Measurements from ENCODE around the gene TADA3.

Gene TADA3

DNA sequence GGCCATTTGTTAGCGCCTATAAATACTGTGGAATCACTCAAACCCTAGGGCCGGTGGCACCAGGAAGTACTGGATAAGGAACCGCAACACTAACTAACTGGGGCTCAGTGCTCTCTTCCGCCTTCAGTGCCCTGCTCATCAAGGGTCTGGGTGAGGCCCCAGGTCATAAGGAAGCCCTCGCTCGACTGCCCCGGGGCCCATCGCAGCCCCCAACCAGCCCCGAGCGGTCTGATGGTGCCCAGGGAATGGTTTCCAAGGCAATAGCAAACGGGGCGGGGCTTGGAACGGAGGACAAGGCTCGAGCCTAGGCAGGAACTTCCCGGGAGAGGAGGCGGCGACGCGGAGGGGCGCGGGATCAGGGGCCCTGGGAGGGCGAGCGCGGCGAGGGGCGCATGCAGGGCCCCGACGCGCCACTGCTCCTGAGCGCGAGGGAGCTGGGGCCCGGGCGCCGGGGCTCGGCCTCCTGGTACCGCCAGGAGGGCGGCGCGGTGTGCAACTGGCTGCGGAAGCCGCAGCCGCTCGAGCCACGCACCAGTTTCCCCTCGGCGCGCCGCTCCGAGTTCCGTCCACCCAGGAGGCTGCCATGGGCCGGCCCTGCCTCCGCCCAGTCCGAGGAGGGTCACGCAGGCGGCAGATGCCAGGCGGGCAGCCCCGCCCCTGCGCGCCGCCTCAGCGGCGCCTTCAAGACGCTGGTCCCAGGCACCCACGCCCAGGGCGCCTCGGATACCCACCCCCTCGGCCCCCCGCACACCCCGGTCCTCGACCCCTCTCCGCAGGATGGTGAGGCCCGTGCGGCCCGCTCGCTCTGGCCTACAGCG is 17.6 kb upstream of the TADA3 start, which contains the start of gene TTLL3:
TTLL3 (plus strand) TSS at position 648 of the 818 bp plus-strand sequence. CDS start 400 bp downstream, outside the sequence.
- no peaks in the 10 kb centered on the region for H3K27me3 ChIP-seq (ENCODE audit: insufficient read depth, poor library complexity, severe bottlenecking)
- peak; percentile 74 for TF ChIP-seq POLR2AphosphoS5 (IDR thresholded peaks at IDR 0.05; ENCODE audit: low read depth)
- TF ChIP-seq GABPA (IDR thresholded peaks at IDR 0.05; ENCODE audit: low read depth): no peak; the same call in 1 of the 2 replicates
- H3K4me3 ChIP-seq (replicated peaks; ENCODE audit: insufficient read depth, low read length): peak within 1 kb of the TSS; percentile 43
- H3K27ac ChIP-seq (replicated peaks): peak within 1 kb of the TSS; percentile 84
- DNase-seq (ENCODE audit: low read depth in 1 of 2, low spot score in 1 of 2): peak; percentile 66 to 81

DNA sequence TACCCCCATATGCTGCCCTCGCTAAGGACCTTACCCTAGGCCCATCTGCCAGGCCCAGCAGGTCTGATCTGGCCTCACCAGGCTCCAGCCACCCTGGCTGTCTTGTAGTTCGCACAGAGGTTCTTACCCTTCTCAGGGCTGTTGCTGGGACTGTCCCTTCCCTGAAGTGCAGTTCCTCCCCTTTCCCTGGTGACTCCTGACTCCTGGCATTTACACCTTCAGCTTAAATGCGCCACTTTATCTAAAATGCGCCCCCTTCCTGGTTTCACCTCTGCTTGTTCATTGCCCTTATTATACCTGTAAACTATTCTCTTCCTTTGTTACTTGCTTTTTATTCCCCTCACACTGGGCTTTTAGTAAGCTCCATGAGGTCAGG is 17.0 kb upstream of the TADA3 start:
- Histone ChIP-seq H3K27me3 (ENCODE audit: insufficient read depth, poor library complexity, severe bottlenecking) (no peaks in the 10 kb centered on the region), H3K4me3 (replicated peaks; ENCODE audit: insufficient read depth, low read length) (peak overlapping the region; percentile 43), H3K27ac (replicated peaks) (peak overlapping the region; percentile 84)
- DNase-seq (ENCODE audit: low read depth in 1 of 2, low spot score in 1 of 2): no peak
- TF ChIP-seq, protein P1, sequence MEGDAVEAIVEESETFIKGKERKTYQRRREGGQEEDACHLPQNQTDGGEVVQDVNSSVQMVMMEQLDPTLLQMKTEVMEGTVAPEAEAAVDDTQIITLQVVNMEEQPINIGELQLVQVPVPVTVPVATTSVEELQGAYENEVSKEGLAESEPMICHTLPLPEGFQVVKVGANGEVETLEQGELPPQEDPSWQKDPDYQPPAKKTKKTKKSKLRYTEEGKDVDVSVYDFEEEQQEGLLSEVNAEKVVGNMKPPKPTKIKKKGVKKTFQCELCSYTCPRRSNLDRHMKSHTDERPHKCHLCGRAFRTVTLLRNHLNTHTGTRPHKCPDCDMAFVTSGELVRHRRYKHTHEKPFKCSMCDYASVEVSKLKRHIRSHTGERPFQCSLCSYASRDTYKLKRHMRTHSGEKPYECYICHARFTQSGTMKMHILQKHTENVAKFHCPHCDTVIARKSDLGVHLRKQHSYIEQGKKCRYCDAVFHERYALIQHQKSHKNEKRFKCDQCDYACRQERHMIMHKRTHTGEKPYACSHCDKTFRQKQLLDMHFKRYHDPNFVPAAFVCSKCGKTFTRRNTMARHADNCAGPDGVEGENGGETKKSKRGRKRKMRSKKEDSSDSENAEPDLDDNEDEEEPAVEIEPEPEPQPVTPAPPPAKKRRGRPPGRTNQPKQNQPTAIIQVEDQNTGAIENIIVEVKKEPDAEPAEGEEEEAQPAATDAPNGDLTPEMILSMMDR (IDR thresholded peaks at IDR 0.05; ENCODE audit: insufficient read depth, low read length): no peak
- TF ChIP-seq GABPA (IDR thresholded peaks at IDR 0.05; ENCODE audit: low read depth): no peak
- TF ChIP-seq POLR2AphosphoS5 (IDR thresholded peaks at IDR 0.05; ENCODE audit: low read depth): no peak
- TF ChIP-seq SPI1 (IDR thresholded peaks at IDR 0.05; ENCODE audit: borderline replicate concordance, low read depth): no peak
- TF ChIP-seq, protein P2, sequence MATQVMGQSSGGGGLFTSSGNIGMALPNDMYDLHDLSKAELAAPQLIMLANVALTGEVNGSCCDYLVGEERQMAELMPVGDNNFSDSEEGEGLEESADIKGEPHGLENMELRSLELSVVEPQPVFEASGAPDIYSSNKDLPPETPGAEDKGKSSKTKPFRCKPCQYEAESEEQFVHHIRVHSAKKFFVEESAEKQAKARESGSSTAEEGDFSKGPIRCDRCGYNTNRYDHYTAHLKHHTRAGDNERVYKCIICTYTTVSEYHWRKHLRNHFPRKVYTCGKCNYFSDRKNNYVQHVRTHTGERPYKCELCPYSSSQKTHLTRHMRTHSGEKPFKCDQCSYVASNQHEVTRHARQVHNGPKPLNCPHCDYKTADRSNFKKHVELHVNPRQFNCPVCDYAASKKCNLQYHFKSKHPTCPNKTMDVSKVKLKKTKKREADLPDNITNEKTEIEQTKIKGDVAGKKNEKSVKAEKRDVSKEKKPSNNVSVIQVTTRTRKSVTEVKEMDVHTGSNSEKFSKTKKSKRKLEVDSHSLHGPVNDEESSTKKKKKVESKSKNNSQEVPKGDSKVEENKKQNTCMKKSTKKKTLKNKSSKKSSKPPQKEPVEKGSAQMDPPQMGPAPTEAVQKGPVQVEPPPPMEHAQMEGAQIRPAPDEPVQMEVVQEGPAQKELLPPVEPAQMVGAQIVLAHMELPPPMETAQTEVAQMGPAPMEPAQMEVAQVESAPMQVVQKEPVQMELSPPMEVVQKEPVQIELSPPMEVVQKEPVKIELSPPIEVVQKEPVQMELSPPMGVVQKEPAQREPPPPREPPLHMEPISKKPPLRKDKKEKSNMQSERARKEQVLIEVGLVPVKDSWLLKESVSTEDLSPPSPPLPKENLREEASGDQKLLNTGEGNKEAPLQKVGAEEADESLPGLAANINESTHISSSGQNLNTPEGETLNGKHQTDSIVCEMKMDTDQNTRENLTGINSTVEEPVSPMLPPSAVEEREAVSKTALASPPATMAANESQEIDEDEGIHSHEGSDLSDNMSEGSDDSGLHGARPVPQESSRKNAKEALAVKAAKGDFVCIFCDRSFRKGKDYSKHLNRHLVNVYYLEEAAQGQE (IDR thresholded peaks at IDR 0.05; ENCODE audit: insufficient replicate concordance, low read depth): no peak

DNA sequence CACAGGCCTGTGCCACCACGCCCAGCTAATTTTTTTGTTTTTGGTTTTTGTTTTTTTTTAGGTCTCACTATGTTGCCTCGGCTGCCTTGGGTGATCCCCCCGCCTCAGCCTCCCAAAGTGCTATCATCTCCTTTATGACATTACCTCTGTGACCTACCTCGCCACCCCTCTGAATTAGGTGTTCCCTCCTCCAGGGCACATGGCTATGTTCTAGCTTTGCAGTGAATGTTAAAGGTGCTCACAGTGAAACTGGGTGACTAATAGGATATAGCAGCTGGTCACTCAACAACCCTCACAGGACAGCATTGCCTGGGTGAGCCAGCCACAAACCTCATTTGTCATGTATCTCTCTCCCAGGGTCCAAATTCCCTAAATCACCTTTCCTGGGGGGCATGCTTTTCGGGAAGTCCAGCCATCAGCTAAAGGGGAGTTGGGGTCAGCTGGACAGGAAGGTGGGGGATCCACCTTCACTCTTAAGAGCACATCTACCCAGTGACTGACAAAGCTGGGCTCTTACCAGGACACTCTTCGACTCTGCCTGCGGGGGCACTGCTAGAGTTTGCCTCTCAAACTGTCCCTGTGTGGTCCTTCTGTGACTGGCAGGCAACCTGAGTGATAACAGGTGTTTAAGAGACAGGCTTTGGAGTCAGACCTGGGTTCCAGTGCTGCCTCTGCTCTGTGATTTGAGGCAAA is 16.2 kb upstream of the TADA3 start:
- no peaks in the 10 kb centered on the region for H3K27me3 ChIP-seq (ENCODE audit: insufficient read depth, poor library complexity, severe bottlenecking)
- DNase-seq (ENCODE audit: low read depth in 1 of 2, low spot score in 1 of 2): peak in 1 of 2 experiments; percentile 69
- peak overlapping the region; percentile 84; the same call in 1 of the 2 replicates for H3K27ac ChIP-seq (replicated peaks)
- TF ChIP-seq POLR2AphosphoS5 (IDR thresholded peaks at IDR 0.05; ENCODE audit: low read depth) (peak; percentile 52; the same call in 1 of the 2 replicates), GABPA (IDR thresholded peaks at IDR 0.05; ENCODE audit: low read depth) (no peak)
- TF ChIP-seq, protein P1 (IDR thresholded peaks at IDR 0.05; ENCODE audit: insufficient read depth, low read length): peak; percentile 21
- H3K4me3 ChIP-seq (replicated peaks; ENCODE audit: insufficient read depth, low read length): no peak overlapping the region

DNA sequence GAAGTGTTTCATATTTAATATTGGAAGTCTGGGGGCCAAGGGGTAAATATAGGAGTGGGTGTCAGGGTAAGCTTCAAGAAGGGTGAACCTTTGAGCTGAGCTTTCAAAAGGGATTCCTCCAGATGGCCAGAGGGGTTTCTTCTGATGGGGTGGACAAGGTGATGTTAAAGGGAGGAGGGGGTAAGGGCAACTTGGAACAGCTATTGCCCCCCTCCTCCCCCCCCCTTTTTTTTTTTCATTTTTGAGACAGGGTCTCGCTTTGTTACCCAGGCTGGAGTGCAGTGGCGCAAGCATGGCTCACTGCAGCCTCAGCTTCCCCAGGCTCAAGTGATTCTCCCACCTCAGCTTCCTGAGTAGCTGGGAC is 15.7 kb upstream of the TADA3 start:
- H3K27ac ChIP-seq (replicated peaks): no peak overlapping the region
- no peak overlapping the region for H3K4me3 ChIP-seq (replicated peaks; ENCODE audit: insufficient read depth, low read length)
- TF ChIP-seq POLR2AphosphoS5 (IDR thresholded peaks at IDR 0.05; ENCODE audit: low read depth) (no peak), SPI1 (IDR thresholded peaks at IDR 0.05; ENCODE audit: borderline replicate concordance, low read depth) (no peak), GABPA (IDR thresholded peaks at IDR 0.05; ENCODE audit: low read depth) (no peak)
- TF ChIP-seq, protein P1 (IDR thresholded peaks at IDR 0.05; ENCODE audit: insufficient read depth, low read length): no peak
- TF ChIP-seq, protein P2 (IDR thresholded peaks at IDR 0.05; ENCODE audit: insufficient replicate concordance, low read depth): no peak
- no peak for DNase-seq (ENCODE audit: low read depth in 1 of 2, low spot score in 1 of 2)
- H3K27me3 ChIP-seq (ENCODE audit: insufficient read depth, poor library complexity, severe bottlenecking): no peaks in the 10 kb centered on the region
